ENCODE data around the gene DNAJB6. TPM values are rescaled to one million over a fixed set of nuclear protein-coding genes. Genes with fewer than 3 reads are reported as not detected.

The DNAJB6 gene
- total RNA-seq, 1 experiment from 2014 or later: 201 TPM

DNA sequence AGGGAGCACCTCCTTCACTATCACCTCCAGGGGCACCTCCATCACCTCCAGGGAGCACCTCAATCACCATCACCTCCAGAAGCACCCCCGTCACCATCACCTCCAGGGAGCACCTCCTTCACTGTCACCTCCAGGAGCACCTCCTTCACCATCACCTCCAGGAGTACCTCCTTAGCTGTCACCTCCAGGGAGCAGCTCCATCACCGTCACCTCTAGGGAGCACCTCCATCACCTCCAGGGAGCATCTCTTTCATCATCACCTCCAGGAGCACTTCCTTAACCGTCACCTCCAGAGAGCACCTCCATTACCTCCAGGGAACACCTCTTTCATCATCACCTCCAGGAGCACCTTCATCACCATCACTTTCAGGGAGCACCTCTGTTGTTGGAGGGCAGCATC, 103.0 kb downstream of the DNAJB6 start:
- no peaks in the 10 kb centered on the region for H3K9me3 ChIP-seq (ENCODE audit: control insufficient read depth, insufficient read depth, low read depth, low read length)
- no peak for ATAC-seq
- no peaks in the 10 kb centered on the region for H3K36me3 ChIP-seq (ENCODE audit: control insufficient read depth, insufficient read depth, low read length)
- peaks cover 4% of the 10 kb centered on the region; the same call in 1 of the 2 replicates for H3K4me1 ChIP-seq (ENCODE audit: control insufficient read depth, insufficient read depth, low read length)
- ChIA-PET CTCF (interaction anchor here (0.6 kb wide), 1 partner anchor 1030 kb away, joined by 4 read pairs; no protein-coding TSS in a partner anchor), POLR2A (no interaction called here)
- H3K27me3 ChIP-seq (ENCODE audit: control insufficient read depth, insufficient read depth, low read length): no peaks in the 10 kb centered on the region
- no peak overlapping the region for H3K27ac ChIP-seq (ENCODE audit: low read length)
- no peak for TF ChIP-seq POLR2AphosphoS5 (IDR thresholded peaks at IDR 0.05; ENCODE audit: low read depth, low read length)
- TF ChIP-seq, protein P1, sequence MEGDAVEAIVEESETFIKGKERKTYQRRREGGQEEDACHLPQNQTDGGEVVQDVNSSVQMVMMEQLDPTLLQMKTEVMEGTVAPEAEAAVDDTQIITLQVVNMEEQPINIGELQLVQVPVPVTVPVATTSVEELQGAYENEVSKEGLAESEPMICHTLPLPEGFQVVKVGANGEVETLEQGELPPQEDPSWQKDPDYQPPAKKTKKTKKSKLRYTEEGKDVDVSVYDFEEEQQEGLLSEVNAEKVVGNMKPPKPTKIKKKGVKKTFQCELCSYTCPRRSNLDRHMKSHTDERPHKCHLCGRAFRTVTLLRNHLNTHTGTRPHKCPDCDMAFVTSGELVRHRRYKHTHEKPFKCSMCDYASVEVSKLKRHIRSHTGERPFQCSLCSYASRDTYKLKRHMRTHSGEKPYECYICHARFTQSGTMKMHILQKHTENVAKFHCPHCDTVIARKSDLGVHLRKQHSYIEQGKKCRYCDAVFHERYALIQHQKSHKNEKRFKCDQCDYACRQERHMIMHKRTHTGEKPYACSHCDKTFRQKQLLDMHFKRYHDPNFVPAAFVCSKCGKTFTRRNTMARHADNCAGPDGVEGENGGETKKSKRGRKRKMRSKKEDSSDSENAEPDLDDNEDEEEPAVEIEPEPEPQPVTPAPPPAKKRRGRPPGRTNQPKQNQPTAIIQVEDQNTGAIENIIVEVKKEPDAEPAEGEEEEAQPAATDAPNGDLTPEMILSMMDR (IDR thresholded peaks at IDR 0.05): no peak
- no peak for TF ChIP-seq SIN3A (IDR thresholded peaks at IDR 0.05; ENCODE audit: borderline replicate concordance, insufficient read depth, low read depth, low read length)
- TF ChIP-seq, protein P2, sequence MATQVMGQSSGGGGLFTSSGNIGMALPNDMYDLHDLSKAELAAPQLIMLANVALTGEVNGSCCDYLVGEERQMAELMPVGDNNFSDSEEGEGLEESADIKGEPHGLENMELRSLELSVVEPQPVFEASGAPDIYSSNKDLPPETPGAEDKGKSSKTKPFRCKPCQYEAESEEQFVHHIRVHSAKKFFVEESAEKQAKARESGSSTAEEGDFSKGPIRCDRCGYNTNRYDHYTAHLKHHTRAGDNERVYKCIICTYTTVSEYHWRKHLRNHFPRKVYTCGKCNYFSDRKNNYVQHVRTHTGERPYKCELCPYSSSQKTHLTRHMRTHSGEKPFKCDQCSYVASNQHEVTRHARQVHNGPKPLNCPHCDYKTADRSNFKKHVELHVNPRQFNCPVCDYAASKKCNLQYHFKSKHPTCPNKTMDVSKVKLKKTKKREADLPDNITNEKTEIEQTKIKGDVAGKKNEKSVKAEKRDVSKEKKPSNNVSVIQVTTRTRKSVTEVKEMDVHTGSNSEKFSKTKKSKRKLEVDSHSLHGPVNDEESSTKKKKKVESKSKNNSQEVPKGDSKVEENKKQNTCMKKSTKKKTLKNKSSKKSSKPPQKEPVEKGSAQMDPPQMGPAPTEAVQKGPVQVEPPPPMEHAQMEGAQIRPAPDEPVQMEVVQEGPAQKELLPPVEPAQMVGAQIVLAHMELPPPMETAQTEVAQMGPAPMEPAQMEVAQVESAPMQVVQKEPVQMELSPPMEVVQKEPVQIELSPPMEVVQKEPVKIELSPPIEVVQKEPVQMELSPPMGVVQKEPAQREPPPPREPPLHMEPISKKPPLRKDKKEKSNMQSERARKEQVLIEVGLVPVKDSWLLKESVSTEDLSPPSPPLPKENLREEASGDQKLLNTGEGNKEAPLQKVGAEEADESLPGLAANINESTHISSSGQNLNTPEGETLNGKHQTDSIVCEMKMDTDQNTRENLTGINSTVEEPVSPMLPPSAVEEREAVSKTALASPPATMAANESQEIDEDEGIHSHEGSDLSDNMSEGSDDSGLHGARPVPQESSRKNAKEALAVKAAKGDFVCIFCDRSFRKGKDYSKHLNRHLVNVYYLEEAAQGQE (IDR thresholded peaks at IDR 0.05; ENCODE audit: insufficient read depth in 1 of 2, low read depth in 2 of 2, low read length in 1 of 2): no peak
- no peak for TF ChIP-seq TCF7L2 (IDR thresholded peaks at IDR 0.05; ENCODE audit: low read depth, low read length)
- in situ Hi-C loops (cut with HindIII; ENCODE audit: low pct_unique_long_range_greater_than_20kb, low sequenced_read_pairs) (no loop called here), intact Hi-C loops (cut with micrococcal nuclease; ENCODE audit: unreplicated experiment) (loop anchor here (10.0 kb wide), 1 partner anchor 435 kb away; no protein-coding TSS in a partner anchor)
- no peak overlapping the region for H3K4me3 ChIP-seq (ENCODE audit: low read depth in 2 of 2, low read length in 2 of 2)
- no peak for DNase-seq (ENCODE audit: low read depth, low spot score)
- BruUV-seq (replicated peaks): no TSS peak

DNA sequence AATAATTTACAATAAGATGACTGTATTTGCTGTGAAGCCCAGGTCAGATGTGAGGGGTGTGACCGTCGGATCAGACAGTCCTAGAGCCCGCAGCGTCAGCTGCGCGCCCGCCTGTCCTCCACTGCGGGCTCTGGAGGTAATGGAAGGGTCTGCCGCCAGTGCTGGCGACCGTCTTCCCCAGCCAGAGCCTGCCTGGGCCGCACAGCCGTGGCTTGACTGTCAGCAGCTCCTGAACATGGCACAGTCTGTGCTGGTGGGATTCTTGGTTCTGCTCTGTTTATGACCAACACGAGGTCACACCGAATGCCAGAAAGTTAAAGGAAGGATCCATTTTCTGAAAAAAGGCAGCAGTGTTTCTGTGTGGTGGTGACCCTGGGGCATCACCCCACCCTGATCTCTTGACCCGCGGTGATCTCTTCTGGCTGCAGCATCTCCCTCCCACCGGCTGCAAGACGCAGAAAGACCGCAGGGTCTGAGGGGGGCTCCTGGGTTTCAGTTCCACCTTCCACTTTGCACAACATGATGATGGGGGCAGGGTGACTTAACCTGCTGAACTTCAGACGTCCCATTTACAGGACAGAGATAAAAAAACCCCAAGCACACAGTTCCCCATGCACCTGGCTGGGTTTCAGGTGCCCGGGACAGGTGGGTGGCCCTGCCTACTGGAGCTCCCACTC, 103.7 kb downstream of the DNAJB6 start:
- TF ChIP-seq, protein P1 (IDR thresholded peaks at IDR 0.05): no peak
- TF ChIP-seq TCF7L2 (IDR thresholded peaks at IDR 0.05; ENCODE audit: low read depth, low read length) (no peak), POLR2AphosphoS5 (IDR thresholded peaks at IDR 0.05; ENCODE audit: low read depth, low read length) (no peak), SIN3A (IDR thresholded peaks at IDR 0.05; ENCODE audit: borderline replicate concordance, insufficient read depth, low read depth, low read length) (no peak)
- TF ChIP-seq, protein P2 (IDR thresholded peaks at IDR 0.05; ENCODE audit: insufficient read depth in 1 of 2, low read depth in 2 of 2, low read length in 1 of 2): no peak

More for the DNA sequence above, 103.7 kb downstream of the DNAJB6 start:
- H3K27ac ChIP-seq (ENCODE audit: low read length): no peak overlapping the region
- intact Hi-C loops (cut with micrococcal nuclease; ENCODE audit: unreplicated experiment) (no loop called here), in situ Hi-C loops (cut with HindIII; ENCODE audit: low pct_unique_long_range_greater_than_20kb, low sequenced_read_pairs) (no loop called here)
- ATAC-seq (no peak), DNase-seq (ENCODE audit: low read depth, low spot score) (no peak)
- H3K27me3 ChIP-seq (ENCODE audit: control insufficient read depth, insufficient read depth, low read length): no peaks in the 10 kb centered on the region
- CTCF ChIA-PET: interaction anchor here (0.6 kb wide), 1 partner anchor 1029 kb away, joined by 4 read pairs; no protein-coding TSS in a partner anchor
- POLR2A ChIA-PET: no interaction called here
- no peak overlapping the region for H3K4me3 ChIP-seq (ENCODE audit: low read depth in 2 of 2, low read length in 2 of 2)
- no TSS peak for BruUV-seq (replicated peaks)
- H3K4me1 ChIP-seq (ENCODE audit: control insufficient read depth, insufficient read depth, low read length): peaks cover 4% of the 10 kb centered on the region; the same call in 1 of the 2 replicates
- no peaks in the 10 kb centered on the region for H3K9me3 ChIP-seq (ENCODE audit: control insufficient read depth, insufficient read depth, low read depth, low read length)
- no peaks in the 10 kb centered on the region for H3K36me3 ChIP-seq (ENCODE audit: control insufficient read depth, insufficient read depth, low read length)
